Endothelial cell of umbilical vein (primary cell): ENCODE results near the gene ACTR10. TPM values are rescaled to one million over a fixed set of nuclear protein-coding genes. Genes with fewer than 3 reads are reported as not detected.

Experiments
- BruUV-seq: library from RNA; stranded (reverse); fragments of 400-500 nt; replicated peaks from 2 replicates; lab custom pipeline; 2021; lab: Mats Ljungman, UMichigan
- CTCF ChIA-PET: fragments of 300-600, 350-600 bp; sonication (Branson Sonifier 250); formaldehyde crosslinking; loops from one replicate; lab custom pipeline; 2021; ENCODE audit warnings: antibody characterized with exemption, inconsistent platforms; lab: Charles Lee
- POLR2A ChIA-PET: fragments of 300-600, 350-600 bp; sonication (Branson Sonifier 250); formaldehyde crosslinking; loops from one replicate; lab custom pipeline; 2021; ENCODE audit warnings: antibody characterized with exemption, inconsistent platforms; lab: Charles Lee
- DNase-seq: peaks from one replicate; pipeline ENCODE4 v3.0.0-alpha.2; 2011; ENCODE audit warnings: low read depth, low spot score
- FAIRE-seq: peaks from 2 replicates; lab custom pipeline; 2011; peaks lifted over from hg19 to GRCh38; lab: Jason Lieb, UNC
- H2AFZ ChIP-seq: 2 replicates; pipeline ENCODE4 v1.6.0; 2012; ENCODE audit warnings: low read depth, low read length, control low read depth, inconsistent platforms
- H3K27ac ChIP-seq: 2 replicates; pipeline ENCODE4 v1.5.1; 2011; ENCODE audit warnings: low read depth, mild to moderate bottlenecking, control low read depth, low read length, moderate library complexity; ENCODE audit not compliant: insufficient read depth
- H3K27me3 ChIP-seq, 2 experiments: 2 replicates each; pipeline versions ENCODE4 v1.6.0 to v1.6.1; 2011; ENCODE audit warnings: low read length in 2 of 2, mixed read lengths in 1 of 2; ENCODE audit not compliant: control insufficient read depth in 2 of 2, insufficient read depth in 2 of 2
- H3K36me3 ChIP-seq, 2 experiments: 2 replicates in 1 of 2; 3 replicates in 1 of 2; pipeline ENCODE4 v1.5.1; 2011; ENCODE audit warnings: low read length in 2 of 2, mild to moderate bottlenecking in 1 of 2, moderate library complexity in 1 of 2; ENCODE audit not compliant: control insufficient read depth in 2 of 2, insufficient read depth in 2 of 2; ENCODE audit errors: extremely low read depth in 1 of 2
- H3K4me1 ChIP-seq: 3 replicates; pipeline ENCODE4 v1.5.1; 2011; ENCODE audit warnings: mild to moderate bottlenecking, low read length; ENCODE audit not compliant: control insufficient read depth, insufficient read depth; ENCODE audit errors: extremely low read depth
- H3K4me2 ChIP-seq: 2 replicates; pipeline ENCODE4 v1.6.1; 2011; ENCODE audit warnings: low read length, control low read depth, mixed read lengths; ENCODE audit not compliant: insufficient read depth
- H3K4me3 ChIP-seq, 3 experiments: fragments of 200-600 bp in 1 of 3; sonication (generic), shearing (Covaris generic) in 1 of 3; replicated peaks in 1 of 3; 2 replicates each; pipeline ENCODE4 v1.5.1; 2011 to 2016; ENCODE audit warnings: control low read depth in 3 of 3, low read length in 3 of 3, mild to moderate bottlenecking in 2 of 3, inconsistent platforms in 1 of 3, low read depth in 1 of 3, moderate library complexity in 1 of 3; ENCODE audit not compliant: insufficient read depth in 1 of 3
- H3K79me2 ChIP-seq: 2 replicates; pipeline ENCODE4 v1.6.0; 2012; ENCODE audit warnings: low read length, inconsistent platforms; ENCODE audit not compliant: control insufficient read depth, insufficient read depth
- H3K9ac ChIP-seq: replicated peaks from 2 replicates; pipeline ENCODE3; 2011; ENCODE audit warnings: low read length, control low read depth; ENCODE audit not compliant: insufficient read depth; ENCODE audit errors: extremely low read depth
- H3K9me1 ChIP-seq: replicated peaks from 3 replicates; pipeline ENCODE4 v1.6.0; 2011; ENCODE audit warnings: mild to moderate bottlenecking, low read length; ENCODE audit not compliant: control insufficient read depth, insufficient read depth; ENCODE audit errors: extremely low read depth
- H3K9me3 ChIP-seq: replicated peaks from 2 replicates; pipeline ENCODE4 v1.5.1; 2012; ENCODE audit warnings: low read length, inconsistent platforms; ENCODE audit not compliant: control insufficient read depth, insufficient read depth
- H4K20me1 ChIP-seq: replicated peaks from 2 replicates; pipeline ENCODE3; 2011; ENCODE audit warnings: mild to moderate bottlenecking, low read length; ENCODE audit not compliant: control insufficient read depth, insufficient read depth; ENCODE audit errors: extremely low read depth
- CTCF ChIP-seq, 2 donors: IDR thresholded peaks; 1 replicate in 1 of 2; 2 replicates in 1 of 2; pipeline ENCODE4 v1.5.1; 2011; ENCODE audit warnings: low read length in 2 of 2, mild to moderate bottlenecking in 2 of 2, moderate library complexity in 2 of 2, control low read depth in 1 of 2, inconsistent platforms in 1 of 2, low read depth in 1 of 2; ENCODE audit not compliant: insufficient read depth in 1 of 2; ENCODE audit errors: extremely low read depth in 1 of 2
- EZH2 ChIP-seq: IDR thresholded peaks from 2 replicates; pipeline ENCODE4 v1.6.1; 2012; ENCODE audit warnings: borderline replicate concordance, low read depth, mild to moderate bottlenecking, moderate library complexity, low read length, inconsistent platforms; ENCODE audit not compliant: severe bottlenecking
- FOS ChIP-seq: IDR thresholded peaks from 2 replicates; pipeline ENCODE4 v1.6.1; 2011; ENCODE audit warnings: mild to moderate bottlenecking, low read length, moderate library complexity, borderline replicate concordance; ENCODE audit not compliant: insufficient read depth
- GATA2 ChIP-seq: IDR thresholded peaks from 2 replicates; pipeline ENCODE4 v1.7.0; 2011; ENCODE audit warnings: low read depth, mild to moderate bottlenecking, moderate library complexity, mixed read lengths, low read length; ENCODE audit not compliant: insufficient read length, insufficient read depth
- JUN ChIP-seq: IDR thresholded peaks from 2 replicates; pipeline ENCODE4 v1.6.1; 2011; ENCODE audit warnings: borderline replicate concordance, low read depth; ENCODE audit not compliant: insufficient read length, insufficient read depth
- MAX ChIP-seq: IDR thresholded peaks from 2 replicates; pipeline ENCODE4 v1.6.1; 2011; ENCODE audit not compliant: insufficient read depth, insufficient read length
- MYC ChIP-seq: IDR thresholded peaks from one replicate; pipeline ENCODE4 v1.6.1; 2011; ENCODE audit warnings: mild to moderate bottlenecking, low read depth, low read length
- POLR2A ChIP-seq: IDR thresholded peaks from 2 replicates; pipeline ENCODE4 v1.6.1; 2012; ENCODE audit warnings: low read depth, mild to moderate bottlenecking, control low read depth, low read length
- POLR2AphosphoS5 ChIP-seq: IDR thresholded peaks from 2 replicates; pipeline ENCODE4 v1.6.1; 2012; ENCODE audit warnings: low read depth, mild to moderate bottlenecking, control low read depth, low read length, moderate library complexity; ENCODE audit not compliant: insufficient read depth
- dilution Hi-C: fragments of 300-500 bp; cut with MboI; formaldehyde crosslinking; loops from one replicate; pipeline ENCODE4 v1.15.0; 2019; ENCODE audit warnings: low sequenced_read_pairs; ENCODE audit not compliant: extremely low pct_ligation_motif_present
- intact Hi-C: fragments of 100-400 bp; cut with micrococcal nuclease; formaldehyde crosslinking; loops from one replicate; pipeline ENCODE4 v1.10.0; 2022
- polyA plus RNA-seq, 4 experiments: library from polyadenylated mRNA; depleted of rRNA in 3 of 4; stranded (reverse) in 3 of 4; unstranded in 1 of 4; fragments of >200 nt; gene quantifications; 2 replicates each; pipeline versions ENCODE4 v1.2.1 to v1.2.3, GENCODE V29; 2011 to 2012; ENCODE audit warnings: missing spikeins in 1 of 4
- total RNA-seq: library from RNA; stranded (reverse); gene quantifications from 2 replicates; pipeline ENCODE4 v1.2.3, GENCODE V29; 2021

ACTR10 gene
- total and polyA plus RNA-seq, 2 donors (not counting 3 experiments of a cell fraction or from before 2014, with no cell fraction given) = 28.6 to 67.3 TPM

GRCh38 chr14:58160561-58160960 is 39.4 kb upstream of the ACTR10 start:
- no peak overlapping the region for H3K9ac ChIP-seq
- dilution Hi-C loops (no loop called here), intact Hi-C loops (no loop called here)
- no peak overlapping the region for H3K27ac ChIP-seq
- no peak overlapping the region for H3K4me3 ChIP-seq
- H3K9me3 ChIP-seq = no peaks in the 10 kb centered on the region
- no peak overlapping the region for H2AFZ ChIP-seq
- DNase-seq = no peak
- no peaks in the 10 kb centered on the region for H4K20me1 ChIP-seq
- POLR2A ChIA-PET = no interaction called here
- no TSS peak for BruUV-seq
- no peak for FAIRE-seq
- no peaks in the 10 kb centered on the region for H3K4me1 ChIP-seq
- H3K4me2 ChIP-seq = no peak overlapping the region
- H3K27me3 ChIP-seq = peaks cover 2% of the 10 kb centered on the region in 2 experiments
- TF ChIP-seq MAX = no peak
- TF ChIP-seq JUN = no peak
- no peak for TF ChIP-seq GATA2
- no peak for TF ChIP-seq POLR2A
- TF ChIP-seq EZH2 = no peak
- no peak for TF ChIP-seq CTCF (IDR thresholded peaks at IDR 0.05; ENCODE audit: extremely low read depth in 1 of 2, insufficient read depth in 1 of 2, low read depth in 1 of 2, low read length in 2 of 2)
- TF ChIP-seq FOS = no peak
- TF ChIP-seq POLR2AphosphoS5 = no peak
- TF ChIP-seq MYC = no peak
- CTCF ChIA-PET = interaction anchor here (0.9 to 1.3 kb wide), 2 partner anchors 47 to 52 kb away, joined by 3 to 4 read pairs; no protein-coding TSS in a partner anchor
- no peaks in the 10 kb centered on the region for H3K79me2 ChIP-seq
- no peaks in the 10 kb centered on the region for H3K36me3 ChIP-seq
- H3K9me1 ChIP-seq = no peaks in the 10 kb centered on the region
